KMS-11 (cell line): ENCODE measurements around the gene PLOD1.
"Not testable (repeated sequence)": the region's sequence is repeated elsewhere in the genome, so short reads cannot be mapped to it uniquely, and the experiment has no call there.

ENCODE experiments used
- H2AFZ ChIP-seq: fragments of 200-600 bp; sonication (generic); 2 replicates; pipeline ENCODE4 v1.6.1; 2016; ENCODE audit warnings: antibody characterized with exemption, mixed run types, low read depth
- H3K27ac ChIP-seq: fragments of 200-600 bp; sonication (generic); 2 replicates; pipeline ENCODE4 v1.6.1; 2016; ENCODE audit warnings: mild to moderate bottlenecking, mixed run types
- H3K27me3 ChIP-seq: fragments of 200-600 bp; sonication (generic); 2 replicates; pipeline ENCODE4 v1.6.1; 2017; ENCODE audit warnings: mild to moderate bottlenecking, low read depth, mixed run types, moderate library complexity; ENCODE audit not compliant: insufficient read depth
- H3K36me3 ChIP-seq: fragments of 200-600 bp; sonication (generic); 2 replicates; pipeline ENCODE4 v1.6.1; 2017; ENCODE audit warnings: mild to moderate bottlenecking, mixed run types; ENCODE audit not compliant: insufficient read depth
- H3K4me1 ChIP-seq: fragments of 200-600 bp; sonication (generic); 2 replicates; pipeline ENCODE4 v1.6.1; 2016; ENCODE audit warnings: mild to moderate bottlenecking, low read depth, mixed run types; ENCODE audit not compliant: poor library complexity, severe bottlenecking
- H3K4me2 ChIP-seq: fragments of 200-600 bp; sonication (generic); 2 replicates; pipeline ENCODE4 v1.7.0; 2016; ENCODE audit warnings: mild to moderate bottlenecking, mixed run types
- H3K4me3 ChIP-seq: fragments of 200-600 bp; sonication (generic); IDR thresholded peaks from 2 replicates; pipeline ENCODE4 v1.6.1; 2017; ENCODE audit warnings: low read depth, low read length, mixed read lengths; ENCODE audit not compliant: insufficient read depth
- H3K79me2 ChIP-seq: fragments of 200-600 bp; sonication (generic); 2 replicates; pipeline ENCODE4 v1.6.1; 2016; ENCODE audit warnings: low read depth, mixed run types; ENCODE audit not compliant: insufficient read depth
- H3K9ac ChIP-seq: fragments of 200-600 bp; sonication (generic); 2 replicates; pipeline ENCODE4 v1.6.1; 2016; ENCODE audit warnings: mild to moderate bottlenecking, mixed run types
- H4K20me1 ChIP-seq: fragments of 200-600 bp; sonication (generic); 2 replicates; pipeline ENCODE4 v1.6.1; 2016; ENCODE audit warnings: mild to moderate bottlenecking, mixed run types; ENCODE audit not compliant: insufficient read depth
- TF ChIP-seq, protein P1 (sequence below): fragments of 200-600 bp; sonication (generic); conservative IDR thresholded peaks from 2 replicates; pipeline ENCODE4 v1.6.1; 2017; ENCODE audit warnings: low read depth, mild to moderate bottlenecking, antibody characterized with exemption, low read length, moderate library complexity, mixed read lengths

The PLOD1 gene

DNA sequence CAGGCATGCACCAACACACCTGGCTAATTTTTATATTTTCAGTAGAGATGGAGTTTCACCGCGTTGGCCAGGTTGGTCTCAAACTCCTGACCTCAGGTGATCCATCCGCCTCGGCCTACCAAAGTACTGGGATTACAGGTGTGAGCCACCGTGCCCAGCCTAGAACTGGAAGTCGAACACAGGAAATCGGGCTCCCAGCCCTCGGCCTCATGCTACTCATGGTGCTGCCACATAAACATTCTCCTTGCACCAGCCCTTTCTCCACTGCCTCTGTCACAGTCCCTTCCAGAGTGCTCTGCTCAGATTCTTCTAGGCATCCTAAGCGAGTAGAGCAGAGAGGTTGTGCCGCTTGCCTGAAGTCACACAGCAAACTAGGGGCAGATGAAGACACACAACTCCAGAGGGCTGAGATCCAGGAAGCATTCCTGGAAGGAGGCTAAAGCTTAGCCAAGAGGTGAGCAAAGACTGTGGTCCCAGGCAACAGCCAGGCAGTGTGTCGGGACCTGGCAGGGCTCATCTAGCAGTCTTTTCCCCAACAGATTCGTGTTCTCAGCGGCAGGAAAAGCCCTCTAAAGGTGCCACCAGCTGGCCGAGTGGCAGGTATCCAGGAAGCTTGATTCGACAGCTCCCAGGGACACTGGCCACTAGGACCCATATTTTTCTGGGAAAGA lies 46.2 kb upstream of the PLOD1 start:
- Histone ChIP-seq H3K36me3 (no peaks in the 10 kb centered on the region), H3K79me2 (no peaks in the 10 kb centered on the region), H3K4me1 (no peaks in the 10 kb centered on the region), H4K20me1 (no peaks in the 10 kb centered on the region), H2AFZ (no peak overlapping the region), H3K27ac (no peak overlapping the region), H3K4me3 (no peak overlapping the region), H3K27me3 (peaks cover 90% of the 10 kb centered on the region), H3K4me2 (no peak overlapping the region), H3K9ac (no peak overlapping the region)
- TF ChIP-seq, protein P1, sequence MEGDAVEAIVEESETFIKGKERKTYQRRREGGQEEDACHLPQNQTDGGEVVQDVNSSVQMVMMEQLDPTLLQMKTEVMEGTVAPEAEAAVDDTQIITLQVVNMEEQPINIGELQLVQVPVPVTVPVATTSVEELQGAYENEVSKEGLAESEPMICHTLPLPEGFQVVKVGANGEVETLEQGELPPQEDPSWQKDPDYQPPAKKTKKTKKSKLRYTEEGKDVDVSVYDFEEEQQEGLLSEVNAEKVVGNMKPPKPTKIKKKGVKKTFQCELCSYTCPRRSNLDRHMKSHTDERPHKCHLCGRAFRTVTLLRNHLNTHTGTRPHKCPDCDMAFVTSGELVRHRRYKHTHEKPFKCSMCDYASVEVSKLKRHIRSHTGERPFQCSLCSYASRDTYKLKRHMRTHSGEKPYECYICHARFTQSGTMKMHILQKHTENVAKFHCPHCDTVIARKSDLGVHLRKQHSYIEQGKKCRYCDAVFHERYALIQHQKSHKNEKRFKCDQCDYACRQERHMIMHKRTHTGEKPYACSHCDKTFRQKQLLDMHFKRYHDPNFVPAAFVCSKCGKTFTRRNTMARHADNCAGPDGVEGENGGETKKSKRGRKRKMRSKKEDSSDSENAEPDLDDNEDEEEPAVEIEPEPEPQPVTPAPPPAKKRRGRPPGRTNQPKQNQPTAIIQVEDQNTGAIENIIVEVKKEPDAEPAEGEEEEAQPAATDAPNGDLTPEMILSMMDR, result no peak

DNA sequence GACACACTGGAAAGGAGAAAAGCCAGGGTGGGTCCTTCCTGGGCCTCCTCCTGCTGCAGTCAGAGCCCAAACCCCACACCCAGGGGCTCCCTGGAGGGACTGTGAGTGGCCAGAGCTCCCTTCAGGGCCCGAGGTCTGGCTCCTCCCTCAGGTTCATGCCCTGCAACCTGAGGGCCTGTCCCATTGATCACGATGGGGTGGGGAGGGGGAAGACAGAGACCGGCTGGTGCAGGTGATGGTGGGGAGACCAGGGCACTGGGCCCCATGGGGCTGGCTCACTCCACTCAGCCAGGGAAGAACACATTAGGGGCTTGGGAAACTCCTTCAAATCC lies 45.7 kb upstream of the PLOD1 start:
- no peaks in the 10 kb centered on the region for H4K20me1 ChIP-seq
- H3K27me3 ChIP-seq, result peaks cover 88% of the 10 kb centered on the region
- H2AFZ ChIP-seq, result no peak overlapping the region
- no peak overlapping the region for H3K4me2 ChIP-seq
- H3K79me2 ChIP-seq, result no peaks in the 10 kb centered on the region
- no peaks in the 10 kb centered on the region for H3K4me1 ChIP-seq
- no peak overlapping the region for H3K9ac ChIP-seq
- H3K4me3 ChIP-seq, result no peak overlapping the region
- TF ChIP-seq, protein P1, result no peak
- H3K36me3 ChIP-seq, result no peaks in the 10 kb centered on the region
- H3K27ac ChIP-seq, result no peak overlapping the region

DNA sequence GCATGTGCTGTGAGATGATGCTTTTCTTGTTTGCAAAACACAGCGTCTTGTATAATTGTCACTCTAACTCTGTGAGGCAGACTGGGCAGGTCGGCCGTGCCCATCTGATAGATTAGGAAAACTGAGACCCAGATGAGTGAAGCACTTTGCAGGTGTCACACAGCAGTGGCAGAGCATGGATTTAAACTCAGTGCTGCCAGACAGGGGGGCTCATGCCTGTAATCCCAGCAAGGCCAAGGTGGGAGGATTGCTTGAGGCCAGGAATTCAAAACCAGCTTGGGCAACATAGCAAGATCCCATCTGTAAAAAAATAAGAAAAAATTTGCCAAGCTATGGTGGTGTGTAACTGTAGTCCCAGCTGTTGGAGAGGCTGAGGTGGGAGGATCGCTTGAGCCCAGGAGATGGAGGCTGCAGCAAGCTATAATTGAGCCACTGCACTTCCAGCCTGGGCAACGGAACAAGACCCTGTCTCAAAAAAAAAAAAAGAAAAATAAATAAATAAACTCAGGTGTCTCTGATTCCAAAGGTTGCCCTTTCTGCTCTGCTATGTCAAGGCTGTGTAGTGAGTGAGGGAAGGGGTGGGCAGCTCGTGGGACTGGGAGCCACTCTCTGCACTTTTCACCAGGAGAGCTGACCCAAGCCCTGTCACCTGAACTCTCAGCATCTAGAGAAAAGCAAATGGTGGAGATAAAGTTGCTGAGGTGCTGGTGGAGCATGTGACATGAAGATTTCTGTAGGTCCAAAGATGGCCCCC lies 42.9 kb upstream of the PLOD1 start:
- Histone ChIP-seq H3K79me2 (no peaks in the 10 kb centered on the region), H2AFZ (no peak overlapping the region)
- TF ChIP-seq, protein P1, result no peak

DNA sequence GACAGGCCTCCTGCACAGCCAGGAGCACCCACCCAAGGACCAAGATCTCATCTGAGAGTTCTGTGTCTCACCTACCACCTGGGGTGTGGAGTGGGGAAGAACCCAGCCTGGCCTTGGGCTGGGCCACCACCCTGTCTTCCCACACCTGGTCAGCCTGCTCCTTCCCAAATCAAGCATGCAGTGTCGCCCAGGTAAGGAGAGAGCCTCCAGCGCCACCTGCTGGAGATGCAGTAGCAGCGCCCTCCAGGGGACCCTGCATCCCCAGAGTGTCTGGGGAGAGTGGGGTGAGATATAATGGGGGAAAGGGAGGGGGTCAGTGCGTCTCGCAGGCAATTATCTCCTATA lies 40.6 kb upstream of the PLOD1 start:
- H2AFZ ChIP-seq, result no peak overlapping the region
- no peak overlapping the region for H3K9ac ChIP-seq
- H3K4me2 ChIP-seq, result no peak overlapping the region
- TF ChIP-seq, protein P1, result peak; percentile 95
- peaks cover 64% of the 10 kb centered on the region for H3K27me3 ChIP-seq
- no peaks in the 10 kb centered on the region for H3K36me3 ChIP-seq
- no peak overlapping the region for H3K27ac ChIP-seq
- no peak overlapping the region for H3K4me3 ChIP-seq
- H3K79me2 ChIP-seq, result no peaks in the 10 kb centered on the region
- no peaks in the 10 kb centered on the region for H3K4me1 ChIP-seq
- no peaks in the 10 kb centered on the region for H4K20me1 ChIP-seq

More for the DNA sequence above, 42.9 kb upstream of the PLOD1 start:
- H3K27ac ChIP-seq, result no peak overlapping the region
- no peaks in the 10 kb centered on the region for H3K4me1 ChIP-seq
- no peaks in the 10 kb centered on the region for H4K20me1 ChIP-seq
- H3K4me3 ChIP-seq, result no peak overlapping the region
- peaks cover 69% of the 10 kb centered on the region for H3K27me3 ChIP-seq
- H3K4me2 ChIP-seq, result no peak overlapping the region
- H3K36me3 ChIP-seq, result no peaks in the 10 kb centered on the region
- H3K9ac ChIP-seq, result no peak overlapping the region

DNA sequence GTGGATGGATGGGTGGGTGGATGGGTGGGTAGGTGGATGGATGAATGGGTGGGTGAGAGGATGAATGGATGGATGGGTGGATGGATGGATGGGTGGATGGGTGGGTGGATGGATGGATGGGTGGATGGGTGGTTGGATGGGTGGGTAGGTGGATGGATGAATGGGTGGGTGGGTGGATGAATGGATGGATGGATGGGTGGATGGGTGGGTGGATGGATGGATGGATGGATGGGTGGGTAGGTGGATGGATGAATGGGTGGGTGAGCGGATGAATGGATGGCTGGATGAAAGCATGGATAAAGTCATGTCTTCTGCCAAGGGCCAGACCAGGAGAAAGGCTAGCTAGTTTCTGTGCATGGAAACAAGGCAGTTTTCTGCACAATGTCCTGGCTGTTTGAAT lies 40.0 kb upstream of the PLOD1 start:
- peaks cover 64% of the 10 kb centered on the region for H3K27me3 ChIP-seq
- not testable (repeated sequence) for H3K79me2 ChIP-seq, H3K27ac ChIP-seq, H3K36me3 ChIP-seq, H4K20me1 ChIP-seq, H2AFZ ChIP-seq, H3K9ac ChIP-seq, H3K4me2 ChIP-seq, H3K4me1 ChIP-seq, H3K4me3 ChIP-seq
